Measurements from ENCODE around the gene LRCH4.
A peak's percentile ranks its signal among the peaks of the same experiment; 100 is the strongest.

The LRCH4 gene

DNA sequence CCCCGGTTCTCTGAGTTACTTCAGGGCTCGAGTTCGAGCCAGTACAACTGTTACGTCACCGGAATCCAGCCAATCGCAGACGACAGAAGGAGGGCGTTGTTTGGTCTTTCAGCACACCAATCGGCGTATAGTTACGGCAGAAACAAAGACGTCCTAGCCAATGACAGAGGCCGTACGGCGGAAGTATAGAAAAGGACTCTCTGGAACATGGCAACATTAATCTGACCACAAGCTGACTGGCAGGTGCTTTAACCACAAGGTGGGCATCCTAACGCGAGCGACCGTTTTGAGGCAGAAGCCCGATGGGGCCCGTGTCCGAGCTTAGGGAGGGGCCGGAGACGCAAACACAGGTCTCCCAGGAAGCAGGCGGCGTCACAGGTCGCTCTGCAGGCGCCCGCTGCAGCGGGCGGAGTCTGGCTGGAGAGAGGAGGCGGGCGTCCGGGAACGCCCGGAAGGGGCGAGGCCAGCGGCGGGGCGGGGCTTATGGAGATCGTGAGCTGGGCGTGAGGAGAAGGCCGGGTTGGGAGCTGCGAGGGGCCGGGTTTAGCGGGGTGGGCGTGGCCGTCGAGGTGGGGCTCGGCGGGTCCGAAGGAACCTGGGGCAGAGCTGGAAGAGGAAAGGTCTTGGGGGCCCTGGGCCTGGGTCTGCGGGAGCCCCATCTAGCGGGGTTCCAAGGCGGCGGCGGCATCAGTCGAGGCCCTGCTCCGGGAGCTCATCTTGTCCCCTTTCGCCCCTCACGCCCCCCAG lies 26.2 kb upstream of the LRCH4 start, which contains the start of gene MOSPD3:
Gene MOSPD3 (plus strand): TSS at position 558 of the 747 bp plus-strand sequence. CDS start 252 bp downstream, outside the sequence.
- no peak within 1 kb of the TSS for H2BK12ac ChIP-seq (ENCODE audit: low read length)
- no CpG with 5 or more reads among the region's 61 CpGs for WGBS, 2 donors (ENCODE audit: extremely low coverage in 2 of 2, insufficient read length in 2 of 2, insufficient replicate concordance in 1 of 2)
- no peaks in the 10 kb centered on the region for H3K79me1 ChIP-seq (ENCODE audit: low read depth, low read length)
- H3K36me3 ChIP-seq (replicated peaks in 1 of 2; ENCODE audit: control insufficient read depth in 2 of 2, insufficient read depth in 2 of 2, low read length in 2 of 2), result peaks cover 0 to 9% of the 10 kb centered on the region in 2 donors
- H4K91ac ChIP-seq (ENCODE audit: low read depth, low read length, poor library complexity), result no peak within 1 kb of the TSS
- H2AFZ ChIP-seq (ENCODE audit: low read length), result peak within 1 kb of the TSS; percentile 92
- H3K9me3 ChIP-seq (replicated peaks in 1 of 2; ENCODE audit: control insufficient read depth in 2 of 2, insufficient read depth in 1 of 2, low read depth in 1 of 2, low read length in 2 of 2), result no peaks in the 10 kb centered on the region
- no peak within 1 kb of the TSS for H2BK5ac ChIP-seq (ENCODE audit: low read length)
- peaks cover 0 to 2% (median 0%) of the 10 kb centered on the region in 3 experiments for H3K27me3 ChIP-seq (ENCODE audit: control insufficient read depth in 3 of 3, insufficient read depth in 3 of 3, low read depth in 1 of 3, low read length in 3 of 3)
- H3K18ac ChIP-seq (ENCODE audit: low read length), result peak within 1 kb of the TSS; percentile 83
- H3K4me1 ChIP-seq (ENCODE audit: control insufficient read depth in 2 of 2, insufficient read depth in 1 of 2, low read depth in 1 of 2, low read length in 2 of 2), result peaks cover 3 to 6% of the 10 kb centered on the region in 2 donors
- H3K23ac ChIP-seq (ENCODE audit: low read depth, low read length, poor library complexity), result peak within 1 kb of the TSS; percentile 22
- H3K4me3 ChIP-seq (ENCODE audit: low read length in 2 of 2), result peak within 1 kb of the TSS; percentile 60 to 87
- DNase-seq (ENCODE audit: low spot score), result peak; percentile 99
- H3K27ac ChIP-seq (replicated peaks; ENCODE audit: low read length), result peak within 1 kb of the TSS; percentile 80
- no peak within 1 kb of the TSS for H2BK120ac ChIP-seq (ENCODE audit: low read depth, low read length)
- no peak within 1 kb of the TSS for H3K14ac ChIP-seq (ENCODE audit: low read length)
- peak within 1 kb of the TSS; percentile 28 for H2BK15ac ChIP-seq (ENCODE audit: low read length)
- no peak within 1 kb of the TSS for H3K4ac ChIP-seq (ENCODE audit: low read length)
- peak within 1 kb of the TSS; percentile 94 for H3K4me2 ChIP-seq (ENCODE audit: insufficient read depth, low read length, poor library complexity, severe bottlenecking)
- H4K8ac ChIP-seq (ENCODE audit: low read depth, low read length), result no peak within 1 kb of the TSS
- peak within 1 kb of the TSS; percentile 58 for H2AK5ac ChIP-seq (ENCODE audit: low read depth, low read length)
- H3K9ac ChIP-seq (ENCODE audit: low read depth, low read length, poor library complexity), result peak within 1 kb of the TSS; percentile 85

DNA sequence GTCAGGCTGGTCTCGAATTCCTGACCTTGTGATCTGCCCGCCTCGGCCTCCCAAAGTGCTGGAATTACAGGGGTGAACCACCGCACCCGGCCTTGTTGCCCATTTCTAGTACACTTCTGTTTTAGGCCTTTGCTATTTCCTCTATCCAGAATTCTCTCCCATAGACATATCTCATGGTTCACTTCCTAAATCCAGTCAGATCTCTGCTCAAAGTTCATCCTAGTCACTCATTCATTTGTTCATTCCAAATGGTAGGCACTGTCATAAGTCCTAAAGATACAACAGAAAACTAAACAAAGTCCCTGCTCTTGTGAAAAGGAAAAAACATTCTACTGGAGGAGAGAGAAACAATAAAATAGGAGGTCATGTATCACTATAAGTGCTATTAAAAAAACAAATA lies 24.0 kb upstream of the LRCH4 start:
- H2BK12ac ChIP-seq (ENCODE audit: low read length), result no peak overlapping the region

DNA sequence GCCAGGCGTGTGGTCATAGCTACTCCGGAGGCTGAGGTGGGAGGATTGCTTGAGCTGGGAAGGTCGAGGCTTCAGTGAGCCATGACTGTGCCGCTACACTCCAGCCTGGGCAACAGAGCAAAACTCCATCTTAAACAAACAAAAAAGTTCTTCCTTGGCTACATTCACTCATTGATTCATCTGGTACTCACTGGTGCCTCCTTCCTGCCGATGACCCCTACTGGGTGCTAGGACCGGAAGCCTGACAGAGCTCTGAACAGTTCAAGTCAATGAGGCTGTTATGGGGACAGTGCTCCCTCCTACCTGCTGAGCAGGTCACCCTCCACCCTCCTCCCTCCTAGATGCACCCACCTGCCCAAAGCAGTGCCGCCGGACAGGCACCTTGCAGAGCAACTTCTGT lies 21.2 kb upstream of the LRCH4 start:
- Histone ChIP-seq H3K4me1 (ENCODE audit: control insufficient read depth in 2 of 2, insufficient read depth in 1 of 2, low read depth in 1 of 2, low read length in 2 of 2) (peaks cover 20 to 26% of the 10 kb centered on the region in 2 donors), H2AFZ (ENCODE audit: low read length) (no peak overlapping the region), H3K18ac (ENCODE audit: low read length) (no peak overlapping the region), H3K9ac (ENCODE audit: low read depth, low read length, poor library complexity) (no peak overlapping the region), H3K27me3 (ENCODE audit: control insufficient read depth in 3 of 3, insufficient read depth in 3 of 3, low read depth in 1 of 3, low read length in 3 of 3) (peaks cover 0 to 26% (median 4%) of the 10 kb centered on the region in 3 experiments), H3K36me3 (replicated peaks in 1 of 2; ENCODE audit: control insufficient read depth in 2 of 2, insufficient read depth in 2 of 2, low read length in 2 of 2) (no peaks in the 10 kb centered on the region), H2BK120ac (ENCODE audit: low read depth, low read length) (no peak overlapping the region), H2AK5ac (ENCODE audit: low read depth, low read length) (peak overlapping the region; percentile 30), H3K9me3 (replicated peaks in 1 of 2; ENCODE audit: control insufficient read depth in 2 of 2, insufficient read depth in 1 of 2, low read depth in 1 of 2, low read length in 2 of 2) (no peaks in the 10 kb centered on the region), H3K14ac (ENCODE audit: low read length) (no peak overlapping the region), H3K4me3 (ENCODE audit: low read length in 2 of 2) (no peak overlapping the region), H3K27ac (replicated peaks; ENCODE audit: low read length) (no peak overlapping the region), H2BK12ac (ENCODE audit: low read length) (no peak overlapping the region), H2BK15ac (ENCODE audit: low read length) (no peak overlapping the region), H4K91ac (ENCODE audit: low read depth, low read length, poor library complexity) (no peak overlapping the region), H3K23ac (ENCODE audit: low read depth, low read length, poor library complexity) (no peak overlapping the region), H2BK5ac (ENCODE audit: low read length) (no peak overlapping the region), H3K4ac (ENCODE audit: low read length) (no peak overlapping the region), H3K4me2 (ENCODE audit: insufficient read depth, low read length, poor library complexity, severe bottlenecking) (no peak overlapping the region), H4K8ac (ENCODE audit: low read depth, low read length) (no peak overlapping the region), H3K79me1 (ENCODE audit: low read depth, low read length) (peaks cover 5% of the 10 kb centered on the region)
- no CpG with 5 or more reads among the region's 8 CpGs for WGBS, 2 donors (ENCODE audit: extremely low coverage in 2 of 2, insufficient read length in 2 of 2, insufficient replicate concordance in 1 of 2)
- no peak for DNase-seq (ENCODE audit: low spot score)

More for the DNA sequence above, 24.0 kb upstream of the LRCH4 start:
- no peak for DNase-seq (ENCODE audit: low spot score)
- H3K27me3 ChIP-seq (ENCODE audit: control insufficient read depth in 3 of 3, insufficient read depth in 3 of 3, low read depth in 1 of 3, low read length in 3 of 3), result peaks cover 0 to 19% (median 4%) of the 10 kb centered on the region in 3 experiments
- no peak overlapping the region for H2BK5ac ChIP-seq (ENCODE audit: low read length)
- H3K4me3 ChIP-seq (ENCODE audit: low read length in 2 of 2), result no peak overlapping the region
- H2BK15ac ChIP-seq (ENCODE audit: low read length), result no peak overlapping the region
- H3K23ac ChIP-seq (ENCODE audit: low read depth, low read length, poor library complexity), result no peak overlapping the region
- no peak overlapping the region for H3K4ac ChIP-seq (ENCODE audit: low read length)
- no peak overlapping the region for H3K4me2 ChIP-seq (ENCODE audit: insufficient read depth, low read length, poor library complexity, severe bottlenecking)
- H4K8ac ChIP-seq (ENCODE audit: low read depth, low read length), result no peak overlapping the region
- H2AK5ac ChIP-seq (ENCODE audit: low read depth, low read length), result no peak overlapping the region
- no peak overlapping the region for H2BK120ac ChIP-seq (ENCODE audit: low read depth, low read length)
- peaks cover 8 to 14% of the 10 kb centered on the region in 2 donors for H3K4me1 ChIP-seq (ENCODE audit: control insufficient read depth in 2 of 2, insufficient read depth in 1 of 2, low read depth in 1 of 2, low read length in 2 of 2)
- WGBS, 2 donors (ENCODE audit: extremely low coverage in 2 of 2, insufficient read length in 2 of 2, insufficient replicate concordance in 1 of 2), result no CpG with 5 or more reads among the region's 5 CpGs
- no peaks in the 10 kb centered on the region for H3K9me3 ChIP-seq (replicated peaks in 1 of 2; ENCODE audit: control insufficient read depth in 2 of 2, insufficient read depth in 1 of 2, low read depth in 1 of 2, low read length in 2 of 2)
- H4K91ac ChIP-seq (ENCODE audit: low read depth, low read length, poor library complexity), result no peak overlapping the region
- H3K27ac ChIP-seq (replicated peaks; ENCODE audit: low read length), result no peak overlapping the region
- H3K14ac ChIP-seq (ENCODE audit: low read length), result no peak overlapping the region
- H3K79me1 ChIP-seq (ENCODE audit: low read depth, low read length), result peaks cover 2% of the 10 kb centered on the region
- no peak overlapping the region for H3K18ac ChIP-seq (ENCODE audit: low read length)
- H2AFZ ChIP-seq (ENCODE audit: low read length), result no peak overlapping the region
- H3K36me3 ChIP-seq (replicated peaks in 1 of 2; ENCODE audit: control insufficient read depth in 2 of 2, insufficient read depth in 2 of 2, low read length in 2 of 2), result peaks cover 0 to 9% of the 10 kb centered on the region in 2 donors
- no peak overlapping the region for H3K9ac ChIP-seq (ENCODE audit: low read depth, low read length, poor library complexity)

DNA sequence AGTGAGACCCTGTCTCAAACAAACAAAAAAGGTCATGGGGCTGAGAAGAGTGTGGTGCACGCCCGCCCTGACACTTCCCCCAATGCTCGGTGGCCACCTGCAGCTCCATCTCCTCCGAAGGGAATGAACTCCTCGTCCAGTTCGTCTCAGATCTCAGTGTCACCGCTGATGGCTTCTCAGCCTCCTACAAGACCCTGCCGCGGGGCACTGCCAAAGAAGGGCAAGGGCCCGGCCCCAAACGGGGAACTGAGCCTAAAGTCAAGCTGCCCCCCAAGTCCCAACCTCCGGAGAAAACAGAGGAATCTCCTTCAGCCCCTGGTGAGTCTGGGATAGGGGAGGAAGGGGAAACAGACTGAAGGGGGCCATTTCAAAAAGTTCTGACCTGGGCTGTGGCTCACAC lies 20.4 kb upstream of the LRCH4 start:
- H3K14ac ChIP-seq (ENCODE audit: low read length), result no peak overlapping the region
- H3K9me3 ChIP-seq (replicated peaks in 1 of 2; ENCODE audit: control insufficient read depth in 2 of 2, insufficient read depth in 1 of 2, low read depth in 1 of 2, low read length in 2 of 2), result no peaks in the 10 kb centered on the region
- no peak overlapping the region for H3K4ac ChIP-seq (ENCODE audit: low read length)
- H2AK5ac ChIP-seq (ENCODE audit: low read depth, low read length), result no peak overlapping the region
- H3K36me3 ChIP-seq (replicated peaks in 1 of 2; ENCODE audit: control insufficient read depth in 2 of 2, insufficient read depth in 2 of 2, low read length in 2 of 2), result no peaks in the 10 kb centered on the region
- no peak for DNase-seq (ENCODE audit: low spot score)
- no peak overlapping the region for H4K8ac ChIP-seq (ENCODE audit: low read depth, low read length)
- H3K9ac ChIP-seq (ENCODE audit: low read depth, low read length, poor library complexity), result no peak overlapping the region
- H2BK120ac ChIP-seq (ENCODE audit: low read depth, low read length), result no peak overlapping the region
- H2AFZ ChIP-seq (ENCODE audit: low read length), result no peak overlapping the region
- no peak overlapping the region for H2BK5ac ChIP-seq (ENCODE audit: low read length)
- H3K4me2 ChIP-seq (ENCODE audit: insufficient read depth, low read length, poor library complexity, severe bottlenecking), result no peak overlapping the region
- H4K91ac ChIP-seq (ENCODE audit: low read depth, low read length, poor library complexity), result no peak overlapping the region
- H3K4me1 ChIP-seq (ENCODE audit: control insufficient read depth in 2 of 2, insufficient read depth in 1 of 2, low read depth in 1 of 2, low read length in 2 of 2), result peaks cover 24 to 27% of the 10 kb centered on the region in 2 donors
- H2BK15ac ChIP-seq (ENCODE audit: low read length), result no peak overlapping the region
- H3K27me3 ChIP-seq (ENCODE audit: control insufficient read depth in 3 of 3, insufficient read depth in 3 of 3, low read depth in 1 of 3, low read length in 3 of 3), result peaks cover 0 to 26% (median 4%) of the 10 kb centered on the region in 3 experiments
- H3K23ac ChIP-seq (ENCODE audit: low read depth, low read length, poor library complexity), result no peak overlapping the region
- no CpG with 5 or more reads among the region's 12 CpGs for WGBS, 2 donors (ENCODE audit: extremely low coverage in 2 of 2, insufficient read length in 2 of 2, insufficient replicate concordance in 1 of 2)
- H2BK12ac ChIP-seq (ENCODE audit: low read length), result no peak overlapping the region
- no peak overlapping the region for H3K27ac ChIP-seq (replicated peaks; ENCODE audit: low read length)
- no peak overlapping the region for H3K4me3 ChIP-seq (ENCODE audit: low read length in 2 of 2)
- peak overlapping the region; percentile 83 for H3K18ac ChIP-seq (ENCODE audit: low read length)
- H3K79me1 ChIP-seq (ENCODE audit: low read depth, low read length), result peaks cover 7% of the 10 kb centered on the region
